Stimulated activated naive CD8-positive, alpha-beta T cell treated with anti-CD3 and anti-CD28 coated beads, Interleukin-15, Interleukin-2, amounts not matched to agents 100 ng/mL and 50 ng/mL, for 24 hours (primary cell): ENCODE data around the gene CHST10.
"Not testable (repeated sequence)": the region's sequence is repeated elsewhere in the genome, so short reads cannot be mapped to it uniquely, and the experiment has no call there.

ENCODE experiments used
- H3K27ac Mint-ChIP-seq: one replicate; pipeline ENCODE4 v1.8.0; 2021; ENCODE audit warnings: mild to moderate bottlenecking, mixed read lengths
- H3K27me3 Mint-ChIP-seq: one replicate; pipeline ENCODE4 v1.8.0; 2021; ENCODE audit warnings: mixed read lengths
- H3K36me3 Mint-ChIP-seq: one replicate; pipeline ENCODE4 v1.8.0; 2021; ENCODE audit warnings: low read depth, mixed read lengths
- H3K4me1 Mint-ChIP-seq: one replicate; pipeline ENCODE4 v1.8.0; 2021; ENCODE audit warnings: low read depth, mixed read lengths
- H3K4me3 Mint-ChIP-seq: one replicate; pipeline ENCODE4 v1.8.0; 2021; ENCODE audit warnings: mild to moderate bottlenecking, mixed read lengths
- H3K9me3 Mint-ChIP-seq: one replicate; pipeline ENCODE4 v1.8.0; 2021; ENCODE audit warnings: mixed read lengths

Gene CHST10

GRCh38 chr2:100345144-100345543 is 72.3 kb downstream of the CHST10 start:
- not testable (repeated sequence) for H3K9me3 Mint-ChIP-seq, H3K4me3 Mint-ChIP-seq, H3K27ac Mint-ChIP-seq, H3K36me3 Mint-ChIP-seq, H3K4me1 Mint-ChIP-seq
- peaks cover 37% of the 10 kb centered on the region for H3K27me3 Mint-ChIP-seq

GRCh38 chr2:100344433-100344832 is 73.0 kb downstream of the CHST10 start:
- Mint-ChIP-seq H3K4me3 (no peak overlapping the region), H3K27ac (no peak overlapping the region), H3K27me3 (peaks cover 41% of the 10 kb centered on the region), H3K4me1 (no peaks in the 10 kb centered on the region), H3K36me3 (no peaks in the 10 kb centered on the region), H3K9me3 (peaks cover 3% of the 10 kb centered on the region)

DNA sequence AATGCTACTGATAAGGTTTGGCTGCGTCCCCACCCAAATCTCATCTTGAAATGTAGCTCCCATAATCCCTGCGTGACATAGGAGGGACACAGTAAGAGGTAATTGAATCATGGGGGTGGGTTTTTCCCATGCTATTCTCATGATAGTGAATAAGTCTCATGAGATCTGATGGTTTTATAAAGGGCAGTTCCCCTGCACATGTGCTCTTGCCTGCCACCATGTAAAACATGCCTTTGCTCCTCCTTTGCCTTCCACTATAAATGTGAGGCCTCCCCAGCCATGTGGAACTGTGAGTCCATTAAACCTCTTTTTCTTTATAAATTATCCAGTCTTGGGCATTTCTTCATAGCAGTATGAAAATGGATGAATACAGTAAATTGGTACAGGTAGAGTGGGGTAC is 75.0 kb downstream of the CHST10 start:
- not testable (repeated sequence) for H3K4me3 Mint-ChIP-seq, H3K36me3 Mint-ChIP-seq, H3K4me1 Mint-ChIP-seq, H3K27ac Mint-ChIP-seq, H3K9me3 Mint-ChIP-seq
- peaks cover 34% of the 10 kb centered on the region for H3K27me3 Mint-ChIP-seq
